Gastrocnemius medialis (tissue), 4 donors: ENCODE results near the gene CDC14B. TPM values are rescaled to one million over a fixed set of nuclear protein-coding genes. Genes with fewer than 3 reads are reported as not detected.
"Not testable (repeated sequence)": the region's sequence is repeated elsewhere in the genome, so short reads cannot be mapped to it uniquely, and the experiment has no call there.

ENCODE experiments used
- ATAC-seq, 2 donors: fragments of 150-250 bp; one replicate each; pipeline ENCODE4 v1.9.1; 2016
- DNase-seq, 2 donors: peaks; one replicate each; pipeline ENCODE4 v3.0.0-alpha.2; 2019
- H3K27ac ChIP-seq, 4 donors: fragments of 200-600 bp; sonication (generic); 1 replicate in 1 of 4; 2 replicates in 3 of 4; pipeline ENCODE4 v1.5.1; 2016 to 2018; ENCODE audit warnings: mild to moderate bottlenecking in 2 of 4, moderate library complexity in 1 of 4
- H3K27me3 ChIP-seq, 3 donors: fragments of 200-600 bp; sonication (generic) in 2 of 3; 1 replicate in 1 of 3; 2 replicates in 2 of 3; pipeline versions ENCODE4 v1.5.1 to v1.6.0; 2016 to 2019; ENCODE audit warnings: mild to moderate bottlenecking in 1 of 3, moderate library complexity in 1 of 3
- H3K36me3 ChIP-seq, 2 donors: fragments of 200-600 bp; sonication (generic) in 1 of 2; one replicate each; pipeline ENCODE4 v1.5.1; 2017 to 2018
- H3K4me1 ChIP-seq, 2 donors: fragments of 200-600 bp; sonication (generic) in 1 of 2; one replicate each; pipeline ENCODE4 v1.5.1; 2016 to 2017; ENCODE audit warnings: mild to moderate bottlenecking in 2 of 2
- H3K4me3 ChIP-seq, 4 donors: fragments of 200-600 bp; sonication (generic) in 3 of 4; 1 replicate in 1 of 4; 2 replicates in 3 of 4; pipeline ENCODE4 v1.5.1; 2016 to 2019; ENCODE audit warnings: mild to moderate bottlenecking in 2 of 4
- H3K9me3 ChIP-seq, 3 donors: fragments of 200-600 bp; sonication (generic) in 2 of 3; 1 replicate in 1 of 3; 2 replicates in 2 of 3; pipeline ENCODE4 v1.5.1; 2016 to 2019
- CTCF ChIP-seq, 5 experiments: fragments of 450-650 bp in 3 of 5; fragments of 200-600 bp in 2 of 5; sonication (generic) in 2 of 5; IDR thresholded peaks in 4 of 5; conservative IDR thresholded peaks in 1 of 5; 1 replicate in 4 of 5; 2 replicates in 1 of 5; pipeline ENCODE4 v1.5.1; 2016 to 2019; ENCODE audit warnings: antibody characterized with exemption in 5 of 5, mild to moderate bottlenecking in 3 of 5, moderate library complexity in 3 of 5
- POLR2A ChIP-seq, 2 donors: fragments of 450-650 bp; IDR thresholded peaks; one replicate each; pipeline ENCODE4 v1.6.1; 2017; ENCODE audit warnings: antibody characterized with exemption in 2 of 2, mild to moderate bottlenecking in 2 of 2, moderate library complexity in 2 of 2
- in situ Hi-C, 4 donors: fragments of 200-750 bp; cut with MboI; loops; one replicate each; pipeline versions ENCODE4 v1.15.0 to v1.8.0; 2017; ENCODE audit warnings: low sequenced_read_pairs in 4 of 4
- intact Hi-C: fragments of 100-400 bp; cut with DNase I; formaldehyde crosslinking; loops from one replicate; pipeline ENCODE4 v1.15.1; 2023; ENCODE audit warnings: low total_unique reads
- total RNA-seq, 4 donors: library from RNA; depleted of rRNA; stranded (reverse); fragments of >200 nt; gene quantifications; one replicate each; pipeline versions ENCODE4 v1.1.0 to v1.2.3, GENCODE V29; 2016

CDC14B gene
- 1 to 10 TPM; 2.0 to 9.4 (median 5.5) TPM for total RNA-seq

- H3K9me3 ChIP-seq = no peaks in the 10 kb centered on the region
- ATAC-seq (peak; percentile 58 to 70), DNase-seq (peak; percentile 57 to 74)
- peaks cover 0 to 8% of the 10 kb centered on the region in 2 donors for H3K4me1 ChIP-seq
- peak within 1 kb of the TSS; percentile 60 to 71 (median 66) for H3K4me3 ChIP-seq
- in situ Hi-C loops = no loop called here
- TF ChIP-seq POLR2A (IDR thresholded peaks at IDR 0.05) (peak in 1 of 2 donors; percentile 27), CTCF (IDR thresholded peaks at IDR 0.05 in 4 of 5, conservative IDR thresholded peaks at IDR 0.05 in 1 of 5) (peak in 2 of 5 experiments; percentile 9 to 14)
- no peaks in the 10 kb centered on the region for H3K27me3 ChIP-seq
- H3K36me3 ChIP-seq = no peaks in the 10 kb centered on the region
- intact Hi-C loops = loop anchor here (2.0 kb wide), 3 partner anchors 35 to 169 kb away; partner anchors contain the start of genes HABP4 and PRXL2C
- H3K27ac ChIP-seq = peak within 1 kb of the TSS; percentile 78 to 98 (median 89)
Measured at GRCh38 chr9:96619491-96620180, at the start of gene CDC14B. CDC14B (minus strand) TSS chr9:96619843; CDS start chr9:96619378, 465 bp downstream.

GRCh38 chr9:96668868-96669534 is 49.4 kb upstream of the CDC14B start:
- Histone ChIP-seq H3K9me3 (no peaks in the 10 kb centered on the region), H3K4me3 (no peak overlapping the region), H3K36me3 (no peaks in the 10 kb centered on the region), H3K27me3 (no peaks in the 10 kb centered on the region), H3K4me1 (no peaks in the 10 kb centered on the region), H3K27ac (no peak overlapping the region)
- ATAC-seq = no peak
- in situ Hi-C loops (loop anchor here in 3 of 4 donors (5.0 to 25.0 kb wide), 6 partner anchors 222 to 342 kb away; no protein-coding TSS in a partner anchor), intact Hi-C loops (loop anchor here (5.0 kb wide), 1 partner anchor 342 kb away; no protein-coding TSS in a partner anchor)
- TF ChIP-seq CTCF (IDR thresholded peaks at IDR 0.05 in 4 of 5, conservative IDR thresholded peaks at IDR 0.05 in 1 of 5) = no peak
- no peak for TF ChIP-seq POLR2A (IDR thresholded peaks at IDR 0.05)
- DNase-seq = no peak

- no peak for DNase-seq
- no peak for ATAC-seq
- Histone ChIP-seq H3K4me1 (no peaks in the 10 kb centered on the region), H3K27me3 (no peaks in the 10 kb centered on the region), H3K36me3 (no peaks in the 10 kb centered on the region), H3K9me3 (no peaks in the 10 kb centered on the region), H3K4me3 (no peak overlapping the region), H3K27ac (no peak overlapping the region)
- intact Hi-C loops (loop anchor here (5.0 kb wide), 1 partner anchor 340 kb away; no protein-coding TSS in a partner anchor), in situ Hi-C loops (loop anchor here in 3 of 4 donors (5.0 to 25.0 kb wide), 6 partner anchors 220 to 340 kb away; no protein-coding TSS in a partner anchor)
- TF ChIP-seq CTCF (IDR thresholded peaks at IDR 0.05 in 4 of 5, conservative IDR thresholded peaks at IDR 0.05 in 1 of 5) = no peak
- no peak for TF ChIP-seq POLR2A (IDR thresholded peaks at IDR 0.05)
Measured at GRCh38 chr9:96667363-96667728, 47.7 kb upstream of the CDC14B start.

- H3K36me3 ChIP-seq, H3K9me3 ChIP-seq, H3K27me3 ChIP-seq, H3K4me3 ChIP-seq, H3K27ac ChIP-seq, H3K4me1 ChIP-seq: not testable (repeated sequence)
- in situ Hi-C loops = loop anchor here in 3 of 4 donors (5.0 to 25.0 kb wide), 6 partner anchors 220 to 340 kb away; no protein-coding TSS in a partner anchor
- intact Hi-C loops = loop anchor here (1.0 to 5.0 kb wide), 2 partner anchors 225 to 340 kb away; no protein-coding TSS in a partner anchor
- ATAC-seq = peak; percentile 86 to 95
- TF ChIP-seq CTCF (IDR thresholded peaks at IDR 0.05 in 4 of 5, conservative IDR thresholded peaks at IDR 0.05 in 1 of 5) = peak; percentile 72 to 89 (median 86)
- peak in 1 of 2 donors; percentile 20 for DNase-seq
Measured at GRCh38 chr9:96666653-96667362, 47.2 kb upstream of the CDC14B start.
